HCT116 (cell line): Measurements from ENCODE around the gene TTC9. TPM values are rescaled to one million over a fixed set of nuclear protein-coding genes. Genes with fewer than 3 reads are reported as not detected.

Experiments
- ATAC-seq: fragments of 200-7000 bp; cut with Tn5 transposase; 2 replicates; pipeline ENCODE4 v1.9.1; 2020; ENCODE audit warnings: mild to moderate bottlenecking, moderate library complexity
- BruUV-seq: library from RNA; stranded (reverse); fragments of 400-500 nt; replicated peaks from 2 replicates; lab custom pipeline; 2021; lab: Mats Ljungman, UMichigan
- CTCF ChIA-PET: fragments of 300-600 bp; sonication (Branson Sonifier 250); formaldehyde crosslinking; loops from one replicate; lab custom pipeline; 2021; ENCODE audit warnings: antibody characterized with exemption; lab: Charles Lee
- POLR2A ChIA-PET: fragments of 300-600, 350-600 bp; sonication (Branson Sonifier 250); formaldehyde crosslinking; loops from one replicate; lab custom pipeline; 2021; ENCODE audit warnings: antibody characterized with exemption; lab: Charles Lee
- RAD21 ChIA-PET, 2 experiments: fragments of 300-600 bp; sonication (Branson Sonifier 250); formaldehyde crosslinking; loops; one replicate each; lab custom pipeline; 2023; ENCODE audit warnings: low total read pairs in 2 of 2; ENCODE audit not compliant: uncharacterized antibody in 2 of 2, unreplicated experiment in 2 of 2, low non-redundant PET in 1 of 2; lab: Charles Lee
- DNase-seq: peaks from one replicate; pipeline ENCODE4 v3.0.0-alpha.2; 2010; ENCODE audit warnings: low read depth, low spot score
- H2AFZ ChIP-seq: fragments of 200-600 bp; shearing (Covaris generic), sonication (generic); 2 replicates; pipeline ENCODE4 v1.6.1; 2017; ENCODE audit warnings: low read depth, mixed run types, mixed read lengths, antibody characterized with exemption, low read length; ENCODE audit not compliant: poor library complexity, severe bottlenecking
- H3K27ac ChIP-seq: 2 replicates; pipeline ENCODE4 v1.5.1; 2012; ENCODE audit warnings: low read depth, low read length
- H3K27me3 ChIP-seq: fragments of 200-600 bp; sonication (generic); 2 replicates; pipeline ENCODE4 v1.6.1; 2016; ENCODE audit warnings: mixed run types, low read length, mixed read lengths; ENCODE audit not compliant: insufficient read depth
- H3K36me3 ChIP-seq, 2 experiments: fragments of 200-500 bp in 1 of 2; fragments of 200-600 bp in 1 of 2; sonication (Bioruptor generic) in 1 of 2; sonication (generic) in 1 of 2; 2 replicates each; pipeline versions ENCODE4 v1.5.1 to v1.6.1; 2014 to 2016; ENCODE audit warnings: low read length in 2 of 2, inconsistent platforms in 1 of 2, mixed read lengths in 1 of 2, mixed run types in 1 of 2; ENCODE audit not compliant: insufficient read depth in 2 of 2, control insufficient read depth in 1 of 2
- H3K4me1 ChIP-seq, 2 experiments: fragments of 200-600 bp in 1 of 2; sonication (generic) in 1 of 2; 2 replicates each; pipeline versions ENCODE4 v1.5.1 to v1.6.1; 2012 to 2017; ENCODE audit warnings: low read length in 2 of 2, inconsistent platforms in 1 of 2, mild to moderate bottlenecking in 1 of 2, mixed read lengths in 1 of 2, mixed run types in 1 of 2, moderate library complexity in 1 of 2; ENCODE audit not compliant: insufficient read depth in 2 of 2, control insufficient read depth in 1 of 2
- H3K4me2 ChIP-seq: fragments of 200-600 bp; sonication (generic); 2 replicates; pipeline ENCODE4 v1.6.1; 2017; ENCODE audit warnings: mixed run types, low read length, mixed read lengths
- H3K4me3 ChIP-seq, 2 experiments: fragments of 200-600 bp in 1 of 2; sonication (generic) in 1 of 2; replicated peaks in 1 of 2; 2 replicates each; pipeline ENCODE4 v1.5.1; 2011 to 2016; ENCODE audit warnings: low read length in 2 of 2, control low read depth in 1 of 2, low read depth in 1 of 2, mild to moderate bottlenecking in 1 of 2, mixed read lengths in 1 of 2, mixed run types in 1 of 2
- H3K79me2 ChIP-seq: fragments of 200-600 bp; sonication (generic); 2 replicates; pipeline ENCODE4 v1.6.1; 2017; ENCODE audit warnings: mild to moderate bottlenecking, mixed run types, low read length, moderate library complexity, mixed read lengths; ENCODE audit not compliant: insufficient read depth
- H3K9ac ChIP-seq: fragments of 200-600 bp; sonication (generic); 2 replicates; pipeline ENCODE4 v1.6.1; 2016; ENCODE audit warnings: low read length, mixed read lengths
- H3K9me2 ChIP-seq: fragments of 200-600 bp; sonication (generic), shearing (Covaris generic); 2 replicates; pipeline ENCODE4 v1.6.1; 2017; ENCODE audit warnings: mixed run types, mild to moderate bottlenecking, moderate library complexity; ENCODE audit not compliant: insufficient read depth
- H3K9me3 ChIP-seq, 2 experiments: fragments of 200-500 bp in 1 of 2; fragments of 200-600 bp in 1 of 2; sonication (Bioruptor generic) in 1 of 2; sonication (generic) in 1 of 2; 2 replicates each; pipeline ENCODE4 v1.6.1; 2014 to 2017; ENCODE audit warnings: low read length in 2 of 2, mixed read lengths in 2 of 2, inconsistent platforms in 1 of 2, low read depth in 1 of 2, mild to moderate bottlenecking in 1 of 2, mixed run types in 1 of 2, moderate library complexity in 1 of 2; ENCODE audit not compliant: control insufficient read depth in 1 of 2, insufficient read depth in 1 of 2
- H4K20me1 ChIP-seq: fragments of 200-600 bp; sonication (generic), shearing (Covaris generic); 2 replicates; pipeline ENCODE4 v1.6.1; 2017; ENCODE audit warnings: mixed run types, mild to moderate bottlenecking, moderate library complexity; ENCODE audit not compliant: insufficient read depth
- CEBPB ChIP-seq: IDR thresholded peaks from 2 replicates; pipeline ENCODE4 v1.6.1; 2012; ENCODE audit warnings: low read depth
- ELF1 ChIP-seq: IDR thresholded peaks from 2 replicates; pipeline ENCODE4 v1.6.1; 2012; ENCODE audit warnings: low read depth, borderline replicate concordance
- EZH2phosphoT487 ChIP-seq: fragments of 200-600 bp; IDR thresholded peaks from 2 replicates; pipeline ENCODE4 v1.6.1; 2018; ENCODE audit warnings: antibody characterized with exemption, borderline replicate concordance
- FOSL1 ChIP-seq: IDR thresholded peaks from 2 replicates; pipeline ENCODE4 v1.6.1; 2012; ENCODE audit warnings: low read depth
- JUND ChIP-seq: IDR thresholded peaks from 2 replicates; pipeline ENCODE4 v1.6.1; 2012
- POLR2A ChIP-seq: IDR thresholded peaks from 2 replicates; pipeline ENCODE4 v1.7.0; 2011; ENCODE audit warnings: borderline replicate concordance; ENCODE audit not compliant: insufficient read depth, insufficient read length; ENCODE audit errors: extremely low read depth
- POLR2AphosphoS5 ChIP-seq: IDR thresholded peaks from 2 replicates; pipeline ENCODE4 v1.6.1; 2011; ENCODE audit warnings: mild to moderate bottlenecking, low read depth, low read length, moderate library complexity
- SP1 ChIP-seq: IDR thresholded peaks from 2 replicates; pipeline ENCODE4 v1.6.1; 2012; ENCODE audit warnings: low read depth
- ZNF274 ChIP-seq: fragments of 200-500 bp; sonication (Bioruptor generic); IDR thresholded peaks from 2 replicates; pipeline ENCODE4 v1.6.1; 2014; ENCODE audit warnings: mild to moderate bottlenecking, low read depth, low read length, inconsistent platforms
- intact Hi-C: fragments of 100-400 bp; cut with micrococcal nuclease; formaldehyde crosslinking; loops from 2 replicates; pipeline ENCODE4 v1.10.0; 2022
- total RNA-seq: library from RNA; stranded (reverse); gene quantifications from one replicate; pipeline ENCODE4 v1.2.1, GENCODE V29; 2021; ENCODE audit not compliant: unreplicated experiment
- TF ChIP-seq, protein P1 (sequence below): IDR thresholded peaks from 2 replicates; pipeline ENCODE4 v1.6.1; 2012
- TF ChIP-seq, protein P2 (sequence below): IDR thresholded peaks from 2 replicates; pipeline ENCODE4 v1.6.1; 2012; ENCODE audit warnings: low read depth
- TF ChIP-seq, protein P3 (sequence below), 3 experiments: fragments of 200-600 bp in 1 of 3; sonication (generic) in 1 of 3; IDR thresholded peaks in 2 of 3; conservative IDR thresholded peaks in 1 of 3; 2 replicates each; pipeline ENCODE4 v1.5.1; 2012 to 2017; ENCODE audit warnings: low read depth in 2 of 3, low read length in 2 of 3, antibody characterized with exemption in 1 of 3, borderline replicate concordance in 1 of 3, control low read depth in 1 of 3, mild to moderate bottlenecking in 1 of 3, mixed read lengths in 1 of 3, mixed run types in 1 of 3, moderate library complexity in 1 of 3; ENCODE audit not compliant: insufficient read depth in 1 of 3

TTC9 gene
- total RNA-seq, 1 experiment from 2014 or later, result 2.4 TPM

DNA sequence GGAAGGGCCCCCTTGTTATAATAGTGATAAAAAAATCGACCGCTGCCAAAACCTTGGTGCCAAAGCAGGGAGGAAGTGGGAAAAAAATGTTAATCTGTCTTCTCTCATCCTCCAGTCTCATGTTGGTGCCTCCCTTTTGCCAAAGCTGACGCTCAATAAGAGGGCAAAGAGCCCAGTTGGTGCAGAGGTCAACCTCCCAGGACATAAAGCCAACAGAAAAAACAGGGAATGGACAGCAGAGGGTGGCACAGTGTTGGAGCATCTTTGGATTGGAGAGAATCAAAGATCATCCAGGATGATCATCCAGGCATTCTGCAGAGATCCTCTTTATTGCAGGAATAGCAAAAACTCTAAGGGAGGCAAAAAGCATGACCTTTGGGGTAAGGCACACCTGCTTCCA, 9.8 kb upstream of the TTC9 start:
- RAD21 ChIA-PET, result no interaction called here
- POLR2A ChIA-PET, result no interaction called here
- Histone ChIP-seq H3K4me1 (peaks cover 0 to 12% of the 10 kb centered on the region in 2 experiments; a peak in 2 of 4 replicates), H3K36me3 (no peaks in the 10 kb centered on the region), H3K9me2 (no peaks in the 10 kb centered on the region), H3K9me3 (peaks cover 0 to 9% of the 10 kb centered on the region in 2 experiments; a peak in 2 of 4 replicates), H3K27ac (no peak overlapping the region), H3K79me2 (no peaks in the 10 kb centered on the region), H2AFZ (no peak overlapping the region), H4K20me1 (no peaks in the 10 kb centered on the region), H3K4me3 (no peak overlapping the region), H3K27me3 (no peaks in the 10 kb centered on the region), H3K9ac (no peak overlapping the region), H3K4me2 (no peak overlapping the region)
- CTCF ChIA-PET, result no interaction called here
- intact Hi-C loops, result no loop called here
- no peak for ATAC-seq
- BruUV-seq, result no TSS peak
- TF ChIP-seq CEBPB (no peak), ELF1 (no peak), FOSL1 (no peak), POLR2AphosphoS5 (no peak)
- no peak for DNase-seq

DNA sequence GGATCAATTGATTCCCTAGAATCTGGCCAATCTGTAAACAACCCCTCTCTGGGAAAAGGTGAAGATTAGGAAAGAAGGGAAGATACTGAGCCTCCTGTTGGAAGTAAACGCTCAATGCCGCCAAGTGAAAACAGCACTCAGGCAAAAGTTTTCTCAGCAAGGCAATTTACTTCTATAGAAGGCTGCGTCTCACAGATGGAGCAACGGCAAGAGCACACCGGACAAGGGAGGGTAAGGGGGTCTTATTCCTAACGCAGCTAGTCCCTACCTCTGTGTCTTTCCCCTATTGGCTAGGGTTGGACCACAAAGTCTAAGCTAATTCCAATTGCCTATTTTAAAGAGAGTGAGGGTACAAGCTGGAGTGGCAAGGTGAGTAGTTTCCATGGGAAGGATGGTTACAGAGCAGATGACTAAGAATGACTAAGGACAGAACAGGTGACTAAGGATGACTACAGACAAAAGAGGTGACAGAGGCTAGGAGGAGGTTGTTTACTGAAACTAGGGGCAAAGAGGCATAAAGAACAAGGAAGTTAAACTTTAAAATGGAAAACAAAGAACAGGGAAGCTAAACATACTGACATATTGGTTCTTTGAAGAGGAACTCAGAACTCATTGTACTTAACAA, 5.6 kb upstream of the TTC9 start:
- Histone ChIP-seq H4K20me1 (no peaks in the 10 kb centered on the region), H3K9ac (no peak overlapping the region), H3K4me3 (peak overlapping the region in 1 of 2 experiments; percentile 14; a peak in 2 of 4 replicates), H3K36me3 (no peaks in the 10 kb centered on the region), H3K9me3 (peaks cover 0 to 6% of the 10 kb centered on the region in 2 experiments; a peak in 2 of 4 replicates), H3K27me3 (no peaks in the 10 kb centered on the region), H3K9me2 (no peaks in the 10 kb centered on the region), H3K4me1 (peaks cover 6 to 22% of the 10 kb centered on the region in 2 experiments), H2AFZ (no peak overlapping the region), H3K79me2 (no peaks in the 10 kb centered on the region), H3K27ac (no peak overlapping the region), H3K4me2 (peak overlapping the region; percentile 38)
- BruUV-seq, result no TSS peak
- POLR2A ChIA-PET, result no interaction called here
- CTCF ChIA-PET, result no interaction called here
- intact Hi-C loops, result no loop called here
- RAD21 ChIA-PET, result no interaction called here
- ATAC-seq (peak; percentile 48; the same call in 1 of the 2 replicates), DNase-seq (peak; percentile 58)
- TF ChIP-seq FOSL1 (peak; percentile 97), EZH2phosphoT487 (no peak), ZNF274 (no peak), SP1 (peak; percentile 70; the same call in 1 of the 2 replicates), JUND (peak; percentile 82), ELF1 (no peak), POLR2A (no peak)
- TF ChIP-seq, protein P1, sequence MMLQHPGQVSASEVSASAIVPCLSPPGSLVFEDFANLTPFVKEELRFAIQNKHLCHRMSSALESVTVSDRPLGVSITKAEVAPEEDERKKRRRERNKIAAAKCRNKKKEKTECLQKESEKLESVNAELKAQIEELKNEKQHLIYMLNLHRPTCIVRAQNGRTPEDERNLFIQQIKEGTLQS, result no peak
- TF ChIP-seq, protein P2, sequence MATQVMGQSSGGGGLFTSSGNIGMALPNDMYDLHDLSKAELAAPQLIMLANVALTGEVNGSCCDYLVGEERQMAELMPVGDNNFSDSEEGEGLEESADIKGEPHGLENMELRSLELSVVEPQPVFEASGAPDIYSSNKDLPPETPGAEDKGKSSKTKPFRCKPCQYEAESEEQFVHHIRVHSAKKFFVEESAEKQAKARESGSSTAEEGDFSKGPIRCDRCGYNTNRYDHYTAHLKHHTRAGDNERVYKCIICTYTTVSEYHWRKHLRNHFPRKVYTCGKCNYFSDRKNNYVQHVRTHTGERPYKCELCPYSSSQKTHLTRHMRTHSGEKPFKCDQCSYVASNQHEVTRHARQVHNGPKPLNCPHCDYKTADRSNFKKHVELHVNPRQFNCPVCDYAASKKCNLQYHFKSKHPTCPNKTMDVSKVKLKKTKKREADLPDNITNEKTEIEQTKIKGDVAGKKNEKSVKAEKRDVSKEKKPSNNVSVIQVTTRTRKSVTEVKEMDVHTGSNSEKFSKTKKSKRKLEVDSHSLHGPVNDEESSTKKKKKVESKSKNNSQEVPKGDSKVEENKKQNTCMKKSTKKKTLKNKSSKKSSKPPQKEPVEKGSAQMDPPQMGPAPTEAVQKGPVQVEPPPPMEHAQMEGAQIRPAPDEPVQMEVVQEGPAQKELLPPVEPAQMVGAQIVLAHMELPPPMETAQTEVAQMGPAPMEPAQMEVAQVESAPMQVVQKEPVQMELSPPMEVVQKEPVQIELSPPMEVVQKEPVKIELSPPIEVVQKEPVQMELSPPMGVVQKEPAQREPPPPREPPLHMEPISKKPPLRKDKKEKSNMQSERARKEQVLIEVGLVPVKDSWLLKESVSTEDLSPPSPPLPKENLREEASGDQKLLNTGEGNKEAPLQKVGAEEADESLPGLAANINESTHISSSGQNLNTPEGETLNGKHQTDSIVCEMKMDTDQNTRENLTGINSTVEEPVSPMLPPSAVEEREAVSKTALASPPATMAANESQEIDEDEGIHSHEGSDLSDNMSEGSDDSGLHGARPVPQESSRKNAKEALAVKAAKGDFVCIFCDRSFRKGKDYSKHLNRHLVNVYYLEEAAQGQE, result no peak
- TF ChIP-seq, protein P3, sequence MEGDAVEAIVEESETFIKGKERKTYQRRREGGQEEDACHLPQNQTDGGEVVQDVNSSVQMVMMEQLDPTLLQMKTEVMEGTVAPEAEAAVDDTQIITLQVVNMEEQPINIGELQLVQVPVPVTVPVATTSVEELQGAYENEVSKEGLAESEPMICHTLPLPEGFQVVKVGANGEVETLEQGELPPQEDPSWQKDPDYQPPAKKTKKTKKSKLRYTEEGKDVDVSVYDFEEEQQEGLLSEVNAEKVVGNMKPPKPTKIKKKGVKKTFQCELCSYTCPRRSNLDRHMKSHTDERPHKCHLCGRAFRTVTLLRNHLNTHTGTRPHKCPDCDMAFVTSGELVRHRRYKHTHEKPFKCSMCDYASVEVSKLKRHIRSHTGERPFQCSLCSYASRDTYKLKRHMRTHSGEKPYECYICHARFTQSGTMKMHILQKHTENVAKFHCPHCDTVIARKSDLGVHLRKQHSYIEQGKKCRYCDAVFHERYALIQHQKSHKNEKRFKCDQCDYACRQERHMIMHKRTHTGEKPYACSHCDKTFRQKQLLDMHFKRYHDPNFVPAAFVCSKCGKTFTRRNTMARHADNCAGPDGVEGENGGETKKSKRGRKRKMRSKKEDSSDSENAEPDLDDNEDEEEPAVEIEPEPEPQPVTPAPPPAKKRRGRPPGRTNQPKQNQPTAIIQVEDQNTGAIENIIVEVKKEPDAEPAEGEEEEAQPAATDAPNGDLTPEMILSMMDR (IDR thresholded peaks at IDR 0.05 in 2 of 3, conservative IDR thresholded peaks at IDR 0.05 in 1 of 3; ENCODE audit: borderline replicate concordance in 1 of 3, insufficient read depth in 1 of 3, low read depth in 2 of 3, low read length in 2 of 3), result no peak
